Erythroblast (primary cell): ENCODE results near the gene CPXM1.
A peak's percentile ranks its signal among the peaks of the same experiment; 100 is the strongest.

Source experiments
- DNase-seq, 2 experiments: peaks; one replicate each; lab custom pipeline; 2025; lab: John Stamatoyannopoulos, UW
- GATA1 ChIP-seq: IDR thresholded peaks from 2 replicates; pipeline ENCODE4 v1.6.1; 2011; ENCODE audit warnings: low read depth, mild to moderate bottlenecking, control low read depth, low read length, moderate library complexity
- POLR2A ChIP-seq: IDR thresholded peaks from 2 replicates; pipeline ENCODE4 v1.6.1; 2011; ENCODE audit warnings: mild to moderate bottlenecking, low read length

CPXM1 gene

DNA sequence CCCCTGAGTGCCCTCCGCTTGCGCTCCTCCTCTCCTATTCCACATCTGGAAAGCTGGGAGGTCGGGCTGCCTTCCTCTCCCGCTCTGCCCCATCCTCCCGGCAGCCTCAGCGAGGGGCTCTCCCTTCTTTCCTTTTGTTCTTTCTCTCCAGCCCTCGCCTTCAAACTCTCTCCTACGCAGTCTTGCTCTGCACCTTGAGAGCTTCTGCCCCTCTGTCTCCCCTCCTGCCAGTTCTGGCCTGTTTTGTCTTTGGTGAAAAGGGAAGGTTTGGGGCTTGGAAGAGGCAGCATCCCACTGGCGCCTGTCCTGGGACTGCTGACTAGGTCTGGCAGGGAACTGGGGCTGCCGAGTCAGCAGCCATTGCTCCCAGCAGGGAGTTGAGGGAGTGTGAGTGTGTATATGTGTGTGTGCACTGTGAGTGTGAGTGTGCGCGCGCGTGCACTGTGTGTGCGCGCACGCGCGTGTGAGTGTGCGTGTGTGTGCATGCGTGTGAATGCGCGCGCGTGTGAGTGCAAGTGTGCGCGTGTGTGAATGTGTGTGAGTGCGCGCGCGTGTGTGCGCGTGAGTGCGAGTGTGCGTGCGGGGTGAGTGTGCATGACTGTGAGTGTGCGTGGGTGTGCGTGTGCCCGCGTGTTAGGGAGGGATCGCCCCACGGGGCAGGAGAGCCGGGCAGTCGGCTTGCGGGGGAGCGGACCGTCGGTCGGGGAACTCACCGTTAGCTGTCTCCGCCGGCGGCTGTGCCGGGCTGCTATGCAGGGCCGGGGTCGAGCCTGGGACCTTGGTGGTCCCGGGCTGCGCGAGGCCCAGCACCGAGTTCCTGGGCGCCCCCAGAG is 523 bp downstream of the CPXM1 start:
- DNase-seq = no peak
- no peak for TF ChIP-seq POLR2A
- no peak for TF ChIP-seq GATA1

GRCh38 chr20:2799271-2799670 is 1.2 kb downstream of the CPXM1 start:
- TF ChIP-seq GATA1 = no peak
- TF ChIP-seq POLR2A = no peak
- no peak for DNase-seq

DNA sequence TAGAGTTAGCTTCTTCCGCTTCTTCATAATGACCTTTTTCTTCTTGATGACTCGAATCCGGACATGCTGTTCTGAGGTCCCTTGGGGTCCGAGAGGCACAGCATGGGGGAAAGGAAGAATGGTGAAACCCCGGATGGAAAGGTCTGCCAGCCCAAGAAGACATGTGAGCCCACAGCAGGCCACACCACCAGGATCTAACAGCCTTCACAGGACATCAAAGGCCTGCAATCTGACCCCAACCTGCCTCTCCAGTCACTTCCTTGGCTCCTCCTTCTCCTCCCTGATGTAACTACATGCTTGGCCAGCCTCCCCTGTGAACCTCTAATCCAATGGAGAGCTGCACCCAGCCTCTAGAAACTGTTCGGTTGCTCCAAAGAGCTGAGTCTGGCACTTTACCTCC is 1.6 kb downstream of the CPXM1 start:
- DNase-seq = no peak
- no peak for TF ChIP-seq POLR2A
- TF ChIP-seq GATA1 = no peak

DNA sequence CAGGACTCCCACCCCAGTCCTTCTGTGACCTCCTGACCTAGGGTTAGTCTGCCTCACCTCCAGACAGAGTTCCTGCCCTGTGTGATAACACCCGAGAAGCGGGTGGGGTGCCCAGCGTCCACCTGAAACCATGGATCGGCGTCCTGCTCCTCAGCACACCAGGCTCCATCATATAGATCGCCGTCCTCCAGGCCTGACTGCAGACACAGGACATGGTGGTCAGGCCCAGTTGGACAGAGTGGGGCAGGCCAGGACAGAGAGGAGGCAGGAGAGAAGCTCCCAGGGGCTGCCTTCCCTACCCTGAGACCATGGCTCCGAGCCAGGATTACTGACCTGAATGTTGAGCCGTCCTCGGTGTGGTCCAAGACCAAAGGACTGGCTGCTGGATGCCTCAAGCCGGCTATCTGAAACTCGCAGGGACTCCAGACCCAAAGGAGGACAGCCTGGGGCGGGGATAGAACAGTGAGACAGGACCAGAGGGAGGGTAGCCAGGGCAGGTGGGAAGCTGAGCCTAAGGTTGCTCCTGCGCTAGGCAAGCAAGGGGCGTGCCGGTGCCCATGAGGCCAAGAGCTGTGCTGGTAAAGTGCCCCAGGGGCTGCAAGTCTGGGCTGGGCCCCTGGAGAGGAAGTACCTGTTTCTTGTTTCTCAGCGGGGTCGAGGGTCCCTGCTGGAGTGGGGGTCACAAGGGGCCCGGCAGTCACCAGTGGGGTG is 2.2 kb downstream of the CPXM1 start:
- no peak for TF ChIP-seq GATA1
- TF ChIP-seq POLR2A = no peak
- no peak for DNase-seq

GRCh38 chr20:2797136-2797983 is 3.1 kb downstream of the CPXM1 start:
- no peak for DNase-seq
- no peak for TF ChIP-seq POLR2A
- no peak for TF ChIP-seq GATA1

- DNase-seq = no peak
- TF ChIP-seq GATA1 (no peak), POLR2A (no peak)
Observed at GRCh38 chr20:2796011-2796660, 4.3 kb downstream of the CPXM1 start.

GRCh38 chr20:2795451-2795850 is 5.0 kb downstream of the CPXM1 start:
- TF ChIP-seq POLR2A (no peak), GATA1 (no peak)
- DNase-seq = peak; percentile 9 to 16

DNA sequence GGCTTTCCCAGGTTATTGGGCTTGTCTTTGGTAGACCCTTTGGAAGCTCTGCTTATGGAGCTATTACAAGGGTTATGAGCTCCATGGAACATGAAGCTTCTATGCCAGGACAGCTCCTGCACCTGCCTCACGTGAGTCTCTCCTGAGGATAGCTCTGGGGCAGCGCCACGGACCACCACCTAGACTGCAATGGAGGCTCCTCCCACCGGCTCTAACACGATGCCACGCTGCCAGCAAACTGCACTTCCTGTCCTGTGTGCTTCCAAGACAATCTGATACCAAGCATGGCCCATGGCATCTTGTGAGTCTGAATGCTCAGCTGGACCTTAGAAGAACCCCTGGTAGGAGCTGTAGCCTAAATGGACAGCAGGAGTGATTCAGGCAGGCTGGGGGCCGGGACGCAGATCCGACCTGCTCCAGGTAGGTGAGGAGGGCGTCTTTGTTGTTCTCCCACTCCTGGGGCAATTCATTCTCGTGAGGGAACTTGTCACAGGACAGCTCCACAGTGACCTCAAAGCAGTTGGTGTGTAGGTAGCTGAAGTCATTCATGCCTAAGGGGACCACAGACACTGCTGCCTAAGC is 5.5 kb downstream of the CPXM1 start:
- DNase-seq = no peak
- TF ChIP-seq GATA1 (no peak), POLR2A (no peak)

DNA sequence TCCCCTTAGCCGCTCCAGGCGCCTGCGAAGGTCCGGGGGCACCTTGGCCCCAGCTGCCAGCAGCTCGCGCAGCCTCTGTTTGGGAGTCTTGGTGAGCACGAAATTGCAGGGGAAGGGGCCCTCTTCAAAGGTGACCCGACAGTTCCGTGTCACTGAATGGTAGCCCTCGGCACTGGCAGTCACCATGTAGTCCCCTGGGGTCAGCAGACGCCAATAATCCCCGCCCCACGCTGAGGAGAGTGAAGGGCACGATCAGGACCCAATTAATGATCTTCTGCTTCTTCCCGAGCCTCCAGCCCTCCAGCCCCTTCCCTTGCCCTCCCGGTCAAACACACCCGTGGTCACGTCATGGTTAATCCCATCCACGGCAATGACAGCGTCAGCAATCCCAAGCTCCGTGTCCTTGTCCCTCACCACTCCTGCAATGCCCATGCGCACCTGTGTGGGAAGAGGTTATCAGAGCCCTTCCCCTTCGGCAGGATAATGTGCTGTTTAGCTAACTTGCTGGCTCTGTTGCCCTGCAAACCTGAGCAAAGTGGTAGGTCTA is 6.2 kb downstream of the CPXM1 start:
- no peak for DNase-seq
- TF ChIP-seq GATA1 (no peak), POLR2A (no peak)

DNA sequence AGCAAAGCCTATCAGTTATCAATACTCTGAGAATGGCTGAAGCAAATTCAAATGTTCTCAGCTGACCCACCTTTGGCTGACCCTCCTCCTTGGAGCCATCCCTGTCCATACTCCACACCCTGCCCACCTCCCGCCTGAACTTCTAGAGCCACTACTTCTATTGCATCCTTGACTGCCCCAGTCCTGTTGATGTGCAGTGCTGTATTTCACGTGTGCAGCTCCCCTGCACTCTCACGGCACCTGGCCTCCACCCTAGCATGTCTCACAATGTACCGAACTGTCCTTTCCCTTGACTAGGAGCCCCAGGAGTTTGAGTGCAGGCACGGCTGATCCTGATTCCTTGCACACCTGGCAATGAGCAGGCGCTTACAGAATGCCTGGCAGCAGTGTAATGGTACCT is 7.0 kb downstream of the CPXM1 start:
- TF ChIP-seq GATA1 (no peak), POLR2A (no peak)

DNA sequence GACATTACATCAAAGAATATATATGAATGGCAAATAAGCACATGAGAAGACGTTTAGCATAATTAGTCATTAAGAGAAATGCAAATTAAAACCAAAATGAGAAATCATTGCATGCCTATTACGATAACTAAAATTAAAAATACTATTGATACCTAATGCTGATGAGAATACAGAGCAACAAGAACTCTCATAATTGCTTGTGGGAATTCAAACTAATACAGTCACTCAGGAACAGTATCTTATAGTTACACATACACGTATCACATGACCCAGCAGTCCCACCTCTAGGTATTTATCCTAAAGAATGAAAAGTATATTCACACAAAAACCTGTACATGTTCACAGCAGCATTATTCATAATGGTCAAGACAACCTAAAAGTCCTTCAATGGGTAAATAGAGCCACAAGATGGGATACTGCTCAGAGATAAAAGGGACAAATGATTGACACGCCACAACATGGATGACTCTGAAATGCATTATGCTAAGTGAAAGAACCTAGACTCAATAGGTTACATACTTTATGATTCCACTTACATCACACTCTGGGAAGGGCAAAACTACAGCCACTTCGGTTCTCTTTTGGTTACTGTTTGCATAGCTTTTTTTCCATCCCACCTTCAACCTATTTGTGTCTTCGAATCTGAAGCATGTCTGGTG is 16.4 kb downstream of the CPXM1 start:
- no peak for TF ChIP-seq POLR2A
- no peak for TF ChIP-seq GATA1
- no peak for DNase-seq

More for the DNA sequence above, 7.0 kb downstream of the CPXM1 start:
- DNase-seq = no peak

DNA sequence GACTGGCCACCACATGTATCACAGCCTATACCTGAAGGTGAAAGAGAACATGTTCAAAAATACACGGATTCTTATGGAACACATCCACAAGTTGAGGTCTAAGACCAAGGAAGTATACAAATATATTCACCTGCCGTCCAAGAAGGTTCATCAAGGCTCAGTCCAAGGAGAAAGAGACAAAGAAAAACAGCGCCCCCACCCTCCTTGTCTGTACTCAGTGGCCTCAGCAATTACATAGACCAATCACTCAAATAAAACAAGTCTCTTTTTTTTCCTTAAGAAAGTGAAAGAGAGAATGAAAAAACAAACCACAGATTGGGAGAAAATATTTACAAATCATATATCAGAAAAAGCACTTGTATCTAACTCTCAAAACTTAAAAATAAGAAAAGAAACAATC is 19.5 kb downstream of the CPXM1 start:
- TF ChIP-seq GATA1 = no peak
- no peak for TF ChIP-seq POLR2A
- DNase-seq = no peak
